Measurements from ENCODE around the gene GAP43.

Gene GAP43

GRCh38 chr3:115652738-115653137 lies 29.4 kb downstream of the GAP43 start:
- TF ChIP-seq CTCF (IDR thresholded peaks at IDR 0.05; ENCODE audit: low read depth, low read length): no peak
- H3K4me3 ChIP-seq (ENCODE audit: low read depth, low read length): no peak overlapping the region

GRCh38 chr3:115655761-115656282 lies 32.5 kb downstream of the GAP43 start:
- H3K4me3 ChIP-seq (ENCODE audit: low read depth, low read length): no peak overlapping the region
- TF ChIP-seq CTCF (IDR thresholded peaks at IDR 0.05; ENCODE audit: low read depth, low read length): no peak

- TF ChIP-seq CTCF (IDR thresholded peaks at IDR 0.05; ENCODE audit: low read depth, low read length): no peak
- H3K4me3 ChIP-seq (ENCODE audit: low read depth, low read length): no peak overlapping the region
Measured at GRCh38 chr3:115657168-115657567, 33.9 kb downstream of the GAP43 start.

GRCh38 chr3:115658032-115658336 lies 34.7 kb downstream of the GAP43 start:
- TF ChIP-seq CTCF (IDR thresholded peaks at IDR 0.05; ENCODE audit: low read depth, low read length): no peak
- peak overlapping the region; percentile 64 for H3K4me3 ChIP-seq (ENCODE audit: low read depth, low read length)

- H3K4me3 ChIP-seq (ENCODE audit: low read depth, low read length): peak overlapping the region; percentile 64
- no peak for TF ChIP-seq CTCF (IDR thresholded peaks at IDR 0.05; ENCODE audit: low read depth, low read length)
Measured at GRCh38 chr3:115658337-115659181, 35.2 kb downstream of the GAP43 start.

GRCh38 chr3:115659253-115660220 lies 36.2 kb downstream of the GAP43 start:
- H3K4me3 ChIP-seq (ENCODE audit: low read depth, low read length): peak overlapping the region; percentile 64

More at GRCh38 chr3:115659253-115660220, 36.2 kb downstream of the GAP43 start:
- no peak for TF ChIP-seq CTCF (IDR thresholded peaks at IDR 0.05; ENCODE audit: low read depth, low read length)
